ENCODE results near the gene HDAC8.
"Not testable (repeated sequence)": the region's sequence is repeated elsewhere in the genome, so short reads cannot be mapped to it uniquely, and the experiment has no call there.

Gene HDAC8

GRCh38 chrX:72371405-72371804 is 201.2 kb downstream of the HDAC8 start:
- DNase-seq, result no peak

GRCh38 chrX:72368796-72369195 is 203.8 kb downstream of the HDAC8 start:
- DNase-seq, result no peak

- DNase-seq, result no peak
These were observed 205.1 kb downstream of the HDAC8 start for GRCh38 chrX:72367516-72367915.

- no peak for DNase-seq
These were observed 205.8 kb downstream of the HDAC8 start for GRCh38 chrX:72366701-72367454.

GRCh38 chrX:72366178-72366577 is 206.5 kb downstream of the HDAC8 start:
- DNase-seq, result no peak

- DNase-seq, result no peak
These were observed 207.5 kb downstream of the HDAC8 start for GRCh38 chrX:72365126-72365525.

GRCh38 chrX:72360326-72360725 is 212.3 kb downstream of the HDAC8 start:
- DNase-seq, result no peak

- no peak for DNase-seq
These were observed 214.3 kb downstream of the HDAC8 start for GRCh38 chrX:72358313-72358712.

GRCh38 chrX:72352786-72353185 is 219.9 kb downstream of the HDAC8 start:
- no peak for DNase-seq

GRCh38 chrX:72351606-72352334 is 220.9 kb downstream of the HDAC8 start:
- no peak for DNase-seq

GRCh38 chrX:72349190-72349589 is 223.5 kb downstream of the HDAC8 start:
- DNase-seq, result no peak

- DNase-seq, result no peak
These were observed 224.2 kb downstream of the HDAC8 start for GRCh38 chrX:72348247-72348979.

GRCh38 chrX:72347366-72347765 is 225.3 kb downstream of the HDAC8 start:
- DNase-seq, result no peak

GRCh38 chrX:72346302-72346949 is 226.2 kb downstream of the HDAC8 start:
- no peak for DNase-seq

GRCh38 chrX:72340626-72341025 is 232.0 kb downstream of the HDAC8 start:
- no peak for DNase-seq

GRCh38 chrX:72340041-72340440 is 232.6 kb downstream of the HDAC8 start:
- no peak for DNase-seq

- no peak for DNase-seq
These were observed 242.5 kb downstream of the HDAC8 start for GRCh38 chrX:72330131-72330530.

GRCh38 chrX:72326605-72327300 is 245.9 kb downstream of the HDAC8 start:
- no peak for DNase-seq

- not testable (repeated sequence) for DNase-seq
These were observed 253.0 kb downstream of the HDAC8 start for GRCh38 chrX:72319651-72320050.

- DNase-seq, result no peak
These were observed 255.5 kb downstream of the HDAC8 start for GRCh38 chrX:72317139-72317538.

GRCh38 chrX:72316408-72317110 is 256.1 kb downstream of the HDAC8 start:
- no peak for DNase-seq

GRCh38 chrX:72314881-72315280 is 257.8 kb downstream of the HDAC8 start:
- no peak for DNase-seq

All from activated effector memory CD4-positive, alpha-beta T cell treated with anti-CD3 and anti-CD28 coated beads, Interleukin-2, amount 50 U/mL, for 16 hours (primary cell).